ENCODE measurements around the gene CDC26.
"Not testable (repeated sequence)": the region's sequence is repeated elsewhere in the genome, so short reads cannot be mapped to it uniquely, and the experiment has no call there.

CDC26 gene

GRCh38 chr9:113275157-113276131 lies at the start of gene CDC26, which contains the start of gene PRPF4:
Gene CDC26, minus strand, starts transcription at chr9:113275572. Its CDS starts 3,065 bp downstream, at chr9:113272507.
Gene PRPF4, plus strand, starts transcription at chr9:113275658. Its CDS starts 86 bp downstream, at chr9:113275744.
- peak; percentile 94 for DNase-seq

- DNase-seq: no peak
These were observed 47.3 kb upstream of the CDC26 start for GRCh38 chr9:113322671-113323070.

GRCh38 chr9:113320051-113320450 lies 44.7 kb upstream of the CDC26 start:
- no peak for DNase-seq

- no peak for DNase-seq
These were observed 43.7 kb upstream of the CDC26 start for GRCh38 chr9:113319054-113319453.

GRCh38 chr9:113317777-113318176 lies 42.4 kb upstream of the CDC26 start:
- no peak for DNase-seq

- no peak for DNase-seq
These were observed 40.7 kb upstream of the CDC26 start for GRCh38 chr9:113316030-113316429.

GRCh38 chr9:113315231-113315630 lies 39.9 kb upstream of the CDC26 start:
- no peak for DNase-seq

GRCh38 chr9:113313261-113313660 lies 37.9 kb upstream of the CDC26 start:
- DNase-seq: no peak

GRCh38 chr9:113311961-113312360 lies 36.6 kb upstream of the CDC26 start:
- no peak for DNase-seq

GRCh38 chr9:113310538-113310937 lies 35.2 kb upstream of the CDC26 start:
- no peak for DNase-seq

GRCh38 chr9:113309204-113309813 lies 33.9 kb upstream of the CDC26 start:
- DNase-seq: no peak

GRCh38 chr9:113307396-113307975 lies 32.1 kb upstream of the CDC26 start:
- no peak for DNase-seq

- no peak for DNase-seq
These were observed 31.2 kb upstream of the CDC26 start for GRCh38 chr9:113306566-113306965.

GRCh38 chr9:113302792-113303418 lies 27.5 kb upstream of the CDC26 start, which contains the start of gene RNF183:
Gene RNF183, minus strand, starts transcription at chr9:113303376. Its CDS starts 5,192 bp downstream, at chr9:113298184.
- no peak for DNase-seq

GRCh38 chr9:113301548-113301947 lies 26.2 kb upstream of the CDC26 start:
- DNase-seq: no peak

GRCh38 chr9:113299800-113300292 lies 24.5 kb upstream of the CDC26 start:
- DNase-seq: no peak

GRCh38 chr9:113298924-113299770 lies 23.8 kb upstream of the CDC26 start:
- no peak for DNase-seq

GRCh38 chr9:113298311-113298710 lies 22.9 kb upstream of the CDC26 start:
- DNase-seq: no peak

GRCh38 chr9:113296796-113297558 lies 21.6 kb upstream of the CDC26 start:
- no peak for DNase-seq

- not testable (repeated sequence) for DNase-seq
These were observed 20.9 kb upstream of the CDC26 start for GRCh38 chr9:113296247-113296646.

GRCh38 chr9:113293285-113293878 lies 18.0 kb upstream of the CDC26 start:
- DNase-seq: no peak

Data from DMS 273 treated with DMSO at 0.1 percent for 48 hours (cell line).